Endodermal cell (in vitro differentiated cells): ENCODE measurements around the gene GRPR. TPM values are rescaled to one million over a fixed set of nuclear protein-coding genes. Genes with fewer than 3 reads are reported as not detected.
A peak's percentile ranks its signal among the peaks of the same experiment; 100 is the strongest.
"Not testable (repeated sequence)": the region's sequence is repeated elsewhere in the genome, so short reads cannot be mapped to it uniquely, and the experiment has no call there.

ENCODE experiments used
- DNase-seq: peaks from one replicate; pipeline ENCODE4 v3.0.0-alpha.2; 2017
- H3K27ac ChIP-seq: 2 replicates; pipeline ENCODE4 v1.5.1; 2013; ENCODE audit warnings: mild to moderate bottlenecking, low read depth, low read length, moderate library complexity
- H3K27me3 ChIP-seq: 2 replicates; pipeline ENCODE4 v1.6.1; 2013; ENCODE audit warnings: mild to moderate bottlenecking, low read length, moderate library complexity; ENCODE audit not compliant: insufficient read depth, control insufficient read depth, poor library complexity, severe bottlenecking
- H3K36me3 ChIP-seq: 2 replicates; pipeline ENCODE4 v1.7.0; 2013; ENCODE audit warnings: mild to moderate bottlenecking, low read length, moderate library complexity; ENCODE audit not compliant: control insufficient read depth, insufficient read depth
- H3K4me1 ChIP-seq: one replicate; pipeline ENCODE4 v1.7.0; 2013; ENCODE audit warnings: low read length; ENCODE audit not compliant: control insufficient read depth, insufficient read depth
- H3K4me3 ChIP-seq: 2 replicates; pipeline ENCODE4 v1.5.1; 2013; ENCODE audit warnings: mild to moderate bottlenecking, low read length, moderate library complexity
- H3K9ac ChIP-seq: 2 replicates; pipeline ENCODE4 v1.6.1; 2013; ENCODE audit warnings: mild to moderate bottlenecking, low read length, moderate library complexity; ENCODE audit not compliant: poor library complexity, severe bottlenecking; ENCODE audit errors: extremely low read depth
- H3K9me3 ChIP-seq: 2 replicates; pipeline ENCODE4 v1.6.1; 2013; ENCODE audit warnings: mild to moderate bottlenecking, low read length, moderate library complexity; ENCODE audit not compliant: control insufficient read depth
- H3K27ac Mint-ChIP-seq: 2 replicates; pipeline ENCODE4 v1.8.0; 2020; ENCODE audit warnings: mixed read lengths
- H3K27me3 Mint-ChIP-seq: 2 replicates; pipeline ENCODE4 v1.8.0; 2021; ENCODE audit warnings: mild to moderate bottlenecking, mixed read lengths; ENCODE audit not compliant: insufficient read depth
- H3K36me3 Mint-ChIP-seq: 2 replicates; pipeline ENCODE4 v1.8.0; 2020; ENCODE audit warnings: low read depth, mixed read lengths
- H3K4me1 Mint-ChIP-seq: 2 replicates; pipeline ENCODE4 v1.8.0; 2020; ENCODE audit warnings: mixed read lengths
- H3K4me3 Mint-ChIP-seq: 2 replicates; pipeline ENCODE4 v1.8.0; 2020; ENCODE audit warnings: mild to moderate bottlenecking, moderate library complexity, mixed read lengths
- H3K9me3 Mint-ChIP-seq: 2 replicates; pipeline ENCODE4 v1.8.0; 2020; ENCODE audit warnings: mild to moderate bottlenecking, mixed read lengths
- CTCF ChIP-seq: fragments of 200-600 bp; sonication (generic); conservative IDR thresholded peaks from 2 replicates; pipeline ENCODE4 v1.5.0; 2021; ENCODE audit warnings: antibody characterized with exemption, mild to moderate bottlenecking
- WGBS, 2 experiments: methylation state at CpG; one replicate each; pipeline versions ENCODE4 v1.1.5 to v1.1.7; 2013; ENCODE audit warnings: missing lambda C conversion rate in 2 of 2, mixed read lengths in 1 of 2; ENCODE audit not compliant: insufficient coverage in 1 of 2, insufficient read length in 1 of 2; 5-methylcytosine and 5-hydroxymethylcytosine counted together
- total RNA-seq, 2 donors: library from RNA; stranded (reverse); fragmentation: NEBNext Ultra II Directional in 1 of 2; extraction: Animal tissue kit (Norgen Biotek cat#: 25700) in 1 of 2; gene quantifications; 2 replicates in 1 of 2; 3 replicates in 1 of 2; pipeline ENCODE4 v1.2.1, GENCODE V29; 2021

GRPR gene
- total RNA-seq, 2 donors from 2014 or later: 20.8 to 63.1 TPM

GRCh38 chrX:16156692-16157331 lies 33.4 kb downstream of the GRPR start:
- no peak overlapping the region for H3K9ac ChIP-seq
- no peaks in the 10 kb centered on the region for H3K4me1 ChIP-seq
- peaks cover 92% of the 10 kb centered on the region for H3K36me3 ChIP-seq

GRCh38 chrX:16160729-16161128 lies 37.4 kb downstream of the GRPR start:
- H3K27ac Mint-ChIP-seq: peak overlapping the region; percentile 90
- Histone ChIP-seq H3K9ac (no peak overlapping the region), H3K27me3 (no peaks in the 10 kb centered on the region), H3K9me3 (no peaks in the 10 kb centered on the region), H3K36me3 (peaks cover 75% of the 10 kb centered on the region), H3K4me3 (no peak overlapping the region), H3K27ac (no peak overlapping the region), H3K4me1 (no peaks in the 10 kb centered on the region)
- H3K27me3 Mint-ChIP-seq: no peaks in the 10 kb centered on the region
- WGBS, 2 experiments: 79 to 80% methylated on average over 1 to 3 of the region's 3 CpGs
- no peak overlapping the region for H3K4me3 Mint-ChIP-seq
- no peak for DNase-seq
- peaks cover 94% of the 10 kb centered on the region for H3K36me3 Mint-ChIP-seq
- TF ChIP-seq CTCF: no peak
- peaks cover 71% of the 10 kb centered on the region for H3K4me1 Mint-ChIP-seq
- H3K9me3 Mint-ChIP-seq: no peaks in the 10 kb centered on the region

More at GRCh38 chrX:16156692-16157331, 33.4 kb downstream of the GRPR start:
- no peaks in the 10 kb centered on the region for H3K27me3 Mint-ChIP-seq
- TF ChIP-seq CTCF: peak; percentile 51
- H3K27ac ChIP-seq: no peak overlapping the region
- peak overlapping the region; percentile 2 for H3K27ac Mint-ChIP-seq
- peaks cover 53% of the 10 kb centered on the region for H3K4me1 Mint-ChIP-seq
- H3K4me3 Mint-ChIP-seq: no peak overlapping the region
- no peak overlapping the region for H3K4me3 ChIP-seq
- no peaks in the 10 kb centered on the region for H3K9me3 ChIP-seq
- no peaks in the 10 kb centered on the region for H3K27me3 ChIP-seq
- no peaks in the 10 kb centered on the region for H3K9me3 Mint-ChIP-seq
- peaks cover 94% of the 10 kb centered on the region for H3K36me3 Mint-ChIP-seq
- WGBS, 2 experiments: 93 to 96% methylated on average over 2 to 5 of the region's 5 CpGs
- peak; percentile 31 for DNase-seq

GRCh38 chrX:16161173-16161572 lies 37.8 kb downstream of the GRPR start:
- Mint-ChIP-seq H3K27ac (peak overlapping the region; percentile 90), H3K4me1 (peaks cover 72% of the 10 kb centered on the region), H3K36me3 (peaks cover 94% of the 10 kb centered on the region)
- not testable (repeated sequence) for H3K27me3 Mint-ChIP-seq, H3K27ac ChIP-seq, H3K9ac ChIP-seq, H3K4me1 ChIP-seq, H3K4me3 ChIP-seq, H3K9me3 ChIP-seq, H3K4me3 Mint-ChIP-seq, H3K27me3 ChIP-seq, H3K9me3 Mint-ChIP-seq
- peak; percentile 65 for DNase-seq
- H3K36me3 ChIP-seq: peaks cover 75% of the 10 kb centered on the region
- 100% methylated on average over 2 of the region's 2 CpGs; no CpG with 5 or more reads in 1 of the 2 experiments for WGBS, 2 experiments
